ENCODE results near the gene PLCH1. TPM values are rescaled to one million over a fixed set of nuclear protein-coding genes. Genes with fewer than 3 reads are reported as not detected.

Gene PLCH1
- polyA plus RNA-seq, 1 donor (not counting 4 experiments of a cell fraction or from before 2014, with no cell fraction given): 0.05 TPM

- no peaks in the 10 kb centered on the region for H3K9me1 ChIP-seq (ENCODE audit: control insufficient read depth, extremely low read depth, insufficient read depth, low read length)
- DNase-seq (ENCODE audit: low read depth, low spot score): no peak
- no peak for TF ChIP-seq CTCF (optimal IDR thresholded peaks at IDR 0.05 in 1 of 3, IDR thresholded peaks at IDR 0.05 in 1 of 3, conservative IDR thresholded peaks at IDR 0.05 in 1 of 3; ENCODE audit: extremely low read depth in 1 of 3, insufficient read depth in 2 of 3, low read length in 3 of 3)
- no peaks in the 10 kb centered on the region for H3K9me3 ChIP-seq (ENCODE audit: control insufficient read depth, low read depth, low read length)
- dilution Hi-C loops (cut with MboI; ENCODE audit: extremely low pct_ligation_motif_present, low sequenced_read_pairs): no loop called here
- no peaks in the 10 kb centered on the region for H3K4me1 ChIP-seq (ENCODE audit: control insufficient read depth, extremely low read depth, insufficient read depth, low read length)
- no peaks in the 10 kb centered on the region for H3K27me3 ChIP-seq (ENCODE audit: control insufficient read depth, extremely low read depth, insufficient read depth, low read length)
- H4K20me1 ChIP-seq (ENCODE audit: control insufficient read depth, extremely low read depth, insufficient read depth, low read length): no peaks in the 10 kb centered on the region
- no peak overlapping the region for H3K27ac ChIP-seq (ENCODE audit: control insufficient read depth, insufficient read depth, low read length)
- H3K4me3 ChIP-seq (ENCODE audit: control insufficient read depth in 2 of 3, extremely low read depth in 1 of 3, insufficient read depth in 2 of 3, low read depth in 1 of 3, low read length in 3 of 3): no peak overlapping the region
- no peaks in the 10 kb centered on the region for H3K36me3 ChIP-seq (ENCODE audit: control insufficient read depth in 2 of 2, extremely low read depth in 1 of 2, insufficient read depth in 2 of 2, low read length in 2 of 2)
- no peak overlapping the region for H3K4me2 ChIP-seq (ENCODE audit: control insufficient read depth, extremely low read depth, insufficient read depth, low read depth, low read length)
- H3K79me2 ChIP-seq (ENCODE audit: control insufficient read depth, insufficient read depth, low read length): no peaks in the 10 kb centered on the region
- no peak for FAIRE-seq
- H2AFZ ChIP-seq (ENCODE audit: control insufficient read depth, low read length): no peak overlapping the region
- no peak overlapping the region for H3K9ac ChIP-seq (ENCODE audit: control insufficient read depth, extremely low read depth, insufficient read depth, low read length)
These were observed 248.7 kb downstream of the PLCH1 start for GRCh38 chr3:155496206-155496605.

GRCh38 chr3:155495387-155495786 lies 249.5 kb downstream of the PLCH1 start:
- Histone ChIP-seq H3K4me3 (ENCODE audit: control insufficient read depth in 2 of 3, extremely low read depth in 1 of 3, insufficient read depth in 2 of 3, low read depth in 1 of 3, low read length in 3 of 3) (no peak overlapping the region), H2AFZ (ENCODE audit: control insufficient read depth, low read length) (no peak overlapping the region), H3K36me3 (ENCODE audit: control insufficient read depth in 2 of 2, extremely low read depth in 1 of 2, insufficient read depth in 2 of 2, low read length in 2 of 2) (no peaks in the 10 kb centered on the region), H3K9me3 (ENCODE audit: control insufficient read depth, low read depth, low read length) (no peaks in the 10 kb centered on the region), H3K27ac (ENCODE audit: control insufficient read depth, insufficient read depth, low read length) (no peak overlapping the region), H3K4me1 (ENCODE audit: control insufficient read depth, extremely low read depth, insufficient read depth, low read length) (no peaks in the 10 kb centered on the region), H3K27me3 (ENCODE audit: control insufficient read depth, extremely low read depth, insufficient read depth, low read length) (no peaks in the 10 kb centered on the region), H3K4me2 (ENCODE audit: control insufficient read depth, extremely low read depth, insufficient read depth, low read depth, low read length) (no peak overlapping the region), H3K9ac (ENCODE audit: control insufficient read depth, extremely low read depth, insufficient read depth, low read length) (no peak overlapping the region), H4K20me1 (ENCODE audit: control insufficient read depth, extremely low read depth, insufficient read depth, low read length) (no peaks in the 10 kb centered on the region), H3K9me1 (ENCODE audit: control insufficient read depth, extremely low read depth, insufficient read depth, low read length) (no peaks in the 10 kb centered on the region), H3K79me2 (ENCODE audit: control insufficient read depth, insufficient read depth, low read length) (no peaks in the 10 kb centered on the region)
- DNase-seq (ENCODE audit: low read depth, low spot score): no peak
- TF ChIP-seq EZH2 (IDR thresholded peaks at IDR 0.05; ENCODE audit: low read length) (no peak), CTCF (optimal IDR thresholded peaks at IDR 0.05 in 1 of 3, IDR thresholded peaks at IDR 0.05 in 1 of 3, conservative IDR thresholded peaks at IDR 0.05 in 1 of 3; ENCODE audit: extremely low read depth in 1 of 3, insufficient read depth in 2 of 3, low read length in 3 of 3) (no peak)
- FAIRE-seq: no peak
- dilution Hi-C loops (cut with MboI; ENCODE audit: extremely low pct_ligation_motif_present, low sequenced_read_pairs): no loop called here
